Ovary (tissue), 3 donors: Measurements from ENCODE around the gene ADD1.

Experiments used
- EP300 ChIP-seq: sonication (generic); formaldehyde crosslinking; IDR thresholded peaks from one replicate; pipeline ENCODE4 v1.6.1; 2017; ENCODE audit warnings: antibody characterized with exemption
- POLR2A ChIP-seq: fragments of 450-650 bp; IDR thresholded peaks from one replicate; pipeline ENCODE4 v1.6.1; 2017; ENCODE audit warnings: antibody characterized with exemption, mild to moderate bottlenecking, moderate library complexity
- TF ChIP-seq, protein P1 (sequence below), 3 donors: fragments of 450-650 bp in 2 of 3; fragments of 200-600 bp in 1 of 3; IDR thresholded peaks; one replicate each; pipeline versions ENCODE4 v1.5.1 to v1.8.0; 2016 to 2022; ENCODE audit warnings: antibody characterized with exemption in 3 of 3, mild to moderate bottlenecking in 1 of 3
- donor health status: DM: no; HTN: no; CAD: no.

GRCh38 chr4:2908686-2909085, 65.0 kb downstream of the ADD1 start:
- TF ChIP-seq POLR2A = no peak
- TF ChIP-seq, protein P1, sequence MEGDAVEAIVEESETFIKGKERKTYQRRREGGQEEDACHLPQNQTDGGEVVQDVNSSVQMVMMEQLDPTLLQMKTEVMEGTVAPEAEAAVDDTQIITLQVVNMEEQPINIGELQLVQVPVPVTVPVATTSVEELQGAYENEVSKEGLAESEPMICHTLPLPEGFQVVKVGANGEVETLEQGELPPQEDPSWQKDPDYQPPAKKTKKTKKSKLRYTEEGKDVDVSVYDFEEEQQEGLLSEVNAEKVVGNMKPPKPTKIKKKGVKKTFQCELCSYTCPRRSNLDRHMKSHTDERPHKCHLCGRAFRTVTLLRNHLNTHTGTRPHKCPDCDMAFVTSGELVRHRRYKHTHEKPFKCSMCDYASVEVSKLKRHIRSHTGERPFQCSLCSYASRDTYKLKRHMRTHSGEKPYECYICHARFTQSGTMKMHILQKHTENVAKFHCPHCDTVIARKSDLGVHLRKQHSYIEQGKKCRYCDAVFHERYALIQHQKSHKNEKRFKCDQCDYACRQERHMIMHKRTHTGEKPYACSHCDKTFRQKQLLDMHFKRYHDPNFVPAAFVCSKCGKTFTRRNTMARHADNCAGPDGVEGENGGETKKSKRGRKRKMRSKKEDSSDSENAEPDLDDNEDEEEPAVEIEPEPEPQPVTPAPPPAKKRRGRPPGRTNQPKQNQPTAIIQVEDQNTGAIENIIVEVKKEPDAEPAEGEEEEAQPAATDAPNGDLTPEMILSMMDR (IDR thresholded peaks at IDR 0.05) = no peak
- no peak for TF ChIP-seq EP300
